BE2C (cell line): ENCODE measurements around the gene ACSF2.

Source experiments
- DNase-seq: peaks from one replicate; pipeline ENCODE4 v3.0.0-alpha.2; 2020
- H3K27me3 ChIP-seq: fragments of 250-450 bp; sonication (Bioruptor Pico); 2 replicates; pipeline ENCODE4 v1.5.1; 2020; ENCODE audit warnings: mild to moderate bottlenecking
- H3K36me3 ChIP-seq: fragments of 250-450 bp; sonication (Bioruptor Pico); 2 replicates; pipeline ENCODE4 v1.5.1; 2020; ENCODE audit warnings: mild to moderate bottlenecking
- H3K4me1 ChIP-seq: fragments of 250-450 bp; sonication (Bioruptor Pico); 2 replicates; pipeline ENCODE4 v1.5.1; 2020
- H3K4me3 ChIP-seq: 2 replicates; pipeline ENCODE4 v1.5.1; 2011; ENCODE audit warnings: low read depth, low read length
- H3K9me3 ChIP-seq: fragments of 250-450 bp; sonication (Bioruptor Pico); 2 replicates; pipeline ENCODE4 v1.5.1; 2020
- CTCF ChIP-seq: IDR thresholded peaks from 2 replicates; pipeline ENCODE4 v1.5.1; 2012; ENCODE audit warnings: mild to moderate bottlenecking, low read depth, low read length

Gene ACSF2

GRCh38 chr17:50421308-50422051 lies 4.5 kb upstream of the ACSF2 start:
- DNase-seq, result no peak
- H3K4me1 ChIP-seq, result 0 out of 2 replicates have a peak, but pooled peaks cover under 1% of the 10 kb centered on the region
- no peaks in the 10 kb centered on the region for H3K9me3 ChIP-seq
- no peaks in the 10 kb centered on the region for H3K36me3 ChIP-seq
- no peaks in the 10 kb centered on the region for H3K27me3 ChIP-seq
- no peak overlapping the region for H3K4me3 ChIP-seq
- TF ChIP-seq CTCF, result no peak

DNA sequence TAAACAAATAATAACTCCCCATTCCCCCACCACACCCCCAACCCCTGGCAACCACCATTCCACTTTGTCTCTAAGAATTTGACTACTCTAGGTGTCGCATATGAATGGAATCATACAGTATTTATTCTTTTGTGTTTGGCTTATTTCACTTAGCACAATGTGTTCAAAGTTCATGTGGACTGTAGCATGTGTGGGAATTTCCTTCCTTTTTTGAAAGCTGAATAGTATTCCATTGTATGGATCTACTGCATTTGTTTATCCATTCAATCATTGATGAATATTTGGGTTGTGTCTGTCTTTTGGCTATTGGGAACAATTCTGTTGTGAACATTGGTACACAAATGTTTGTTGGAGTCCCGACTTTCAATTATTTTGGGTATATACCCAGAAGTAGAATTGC lies 3.3 kb upstream of the ACSF2 start:
- H3K36me3 ChIP-seq, result no peaks in the 10 kb centered on the region
- no peak overlapping the region for H3K4me3 ChIP-seq
- TF ChIP-seq CTCF, result no peak
- no peaks in the 10 kb centered on the region for H3K27me3 ChIP-seq
- no peak for DNase-seq
- H3K4me1 ChIP-seq, result peaks cover 5% of the 10 kb centered on the region; the same call in 1 of the 2 replicates
- H3K9me3 ChIP-seq, result no peaks in the 10 kb centered on the region

DNA sequence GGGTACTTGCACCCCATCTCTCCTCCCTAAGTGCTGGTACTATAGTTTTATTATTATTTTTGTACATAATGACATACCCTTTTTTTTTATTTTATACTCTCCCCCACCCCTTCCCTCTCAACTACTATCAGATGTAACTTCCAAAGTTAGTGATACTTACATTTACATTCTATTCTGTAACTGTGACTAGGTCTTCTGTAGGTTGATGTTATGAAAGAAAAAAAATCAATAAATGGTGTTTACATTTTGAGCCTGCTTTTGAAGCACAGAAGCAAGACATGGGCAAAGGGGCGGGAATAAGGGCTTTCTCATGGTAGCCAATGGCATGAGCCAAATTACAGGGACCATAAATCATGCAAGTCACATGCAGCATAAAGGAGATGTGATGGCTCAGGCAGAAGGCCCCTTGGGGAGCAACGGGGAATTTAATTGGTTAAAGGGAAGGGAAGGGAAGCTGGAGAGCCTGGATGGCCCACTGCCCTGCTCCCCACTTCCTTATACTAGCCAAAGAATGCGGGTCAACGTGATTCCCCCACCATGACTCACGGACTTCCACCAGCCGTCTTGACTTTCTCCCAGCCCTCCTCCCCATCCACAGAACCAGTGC lies 2.4 kb upstream of the ACSF2 start:
- Histone ChIP-seq H3K9me3 (no peaks in the 10 kb centered on the region), H3K36me3 (no peaks in the 10 kb centered on the region), H3K27me3 (no peaks in the 10 kb centered on the region), H3K4me1 (peaks cover 5% of the 10 kb centered on the region; the same call in 1 of the 2 replicates), H3K4me3 (no peak overlapping the region)
- peak; percentile 31 for DNase-seq
- no peak for TF ChIP-seq CTCF

GRCh38 chr17:50424246-50424995 lies 1.6 kb upstream of the ACSF2 start:
- H3K4me3 ChIP-seq, result no peak overlapping the region
- TF ChIP-seq CTCF, result no peak
- no peaks in the 10 kb centered on the region for H3K9me3 ChIP-seq
- no peaks in the 10 kb centered on the region for H3K27me3 ChIP-seq
- no peak for DNase-seq
- peaks cover 5% of the 10 kb centered on the region; the same call in 1 of the 2 replicates for H3K4me1 ChIP-seq
- H3K36me3 ChIP-seq, result no peaks in the 10 kb centered on the region

GRCh38 chr17:50424996-50425681 lies 879 bp upstream of the ACSF2 start:
- Histone ChIP-seq H3K36me3 (no peaks in the 10 kb centered on the region), H3K27me3 (no peaks in the 10 kb centered on the region), H3K9me3 (no peaks in the 10 kb centered on the region), H3K4me1 (peaks cover 5% of the 10 kb centered on the region; the same call in 1 of the 2 replicates), H3K4me3 (peak overlapping the region; percentile 62)
- no peak for TF ChIP-seq CTCF
- no peak for DNase-seq
